Mucosa of rectum (tissue), 2 donors: ENCODE measurements around the gene TMEM231.
"Not testable (repeated sequence)": the region's sequence is repeated elsewhere in the genome, so short reads cannot be mapped to it uniquely, and the experiment has no call there.

Experiments
- H3K27ac ChIP-seq, 2 donors: one replicate each; pipeline ENCODE4 v1.7.0; 2013; ENCODE audit warnings: inconsistent platforms in 2 of 2, low read depth in 2 of 2, low read length in 2 of 2
- H3K27me3 ChIP-seq, 2 donors: one replicate each; pipeline ENCODE4 v1.7.0; 2013; ENCODE audit warnings: low read length in 2 of 2; ENCODE audit not compliant: control insufficient read depth in 2 of 2, insufficient read depth in 2 of 2
- H3K36me3 ChIP-seq, 2 donors: one replicate each; pipeline ENCODE4 v1.7.0; 2013; ENCODE audit warnings: low read length in 2 of 2; ENCODE audit not compliant: control insufficient read depth in 2 of 2, insufficient read depth in 2 of 2
- H3K4me1 ChIP-seq, 2 donors: one replicate each; pipeline ENCODE4 v1.7.0; 2013; ENCODE audit warnings: low read length in 2 of 2, mild to moderate bottlenecking in 1 of 2; ENCODE audit not compliant: control insufficient read depth in 2 of 2, insufficient read depth in 2 of 2
- H3K4me3 ChIP-seq, 2 donors: one replicate each; pipeline ENCODE4 v1.7.0; 2013; ENCODE audit warnings: low read length in 2 of 2
- H3K9ac ChIP-seq, 2 donors: one replicate each; pipeline ENCODE4 v1.7.0; 2013; ENCODE audit warnings: low read length in 2 of 2, low read depth in 1 of 2, mild to moderate bottlenecking in 1 of 2
- H3K9me3 ChIP-seq, 2 donors: one replicate each; pipeline ENCODE4 v1.7.0; 2013; ENCODE audit warnings: low read length in 2 of 2; ENCODE audit not compliant: control insufficient read depth in 2 of 2
- donor health status: healthy.
- donor health status: Normal muscosa, but diverticular disease.

TMEM231 gene, protein sequence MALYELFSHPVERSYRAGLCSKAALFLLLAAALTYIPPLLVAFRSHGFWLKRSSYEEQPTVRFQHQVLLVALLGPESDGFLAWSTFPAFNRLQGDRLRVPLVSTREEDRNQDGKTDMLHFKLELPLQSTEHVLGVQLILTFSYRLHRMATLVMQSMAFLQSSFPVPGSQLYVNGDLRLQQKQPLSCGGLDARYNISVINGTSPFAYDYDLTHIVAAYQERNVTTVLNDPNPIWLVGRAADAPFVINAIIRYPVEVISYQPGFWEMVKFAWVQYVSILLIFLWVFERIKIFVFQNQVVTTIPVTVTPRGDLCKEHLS

GRCh38 chr16:75555707-75556430 lies at the start of gene TMEM231:
Gene TMEM231 (minus strand): TSS chr16:75556252. CDS start chr16:75556209, 43 bp downstream.
- Histone ChIP-seq H3K36me3 (no peaks in the 10 kb centered on the region), H3K27ac (peak within 1 kb of the TSS; percentile 56 to 71), H3K27me3 (no peaks in the 10 kb centered on the region), H3K4me3 (peak within 1 kb of the TSS; percentile 75 to 80), H3K9me3 (no peaks in the 10 kb centered on the region), H3K4me1 (peaks cover 4 to 15% of the 10 kb centered on the region in 2 donors), H3K9ac (peak within 1 kb of the TSS; percentile 62 to 70)

GRCh38 chr16:75603241-75603640 lies 47.2 kb upstream of the TMEM231 start:
- Histone ChIP-seq H3K9me3 (no peaks in the 10 kb centered on the region), H3K4me3 (no peak overlapping the region), H3K36me3 (peaks cover 26 to 41% of the 10 kb centered on the region in 2 donors), H3K27ac (no peak overlapping the region), H3K27me3 (no peaks in the 10 kb centered on the region), H3K9ac (no peak overlapping the region), H3K4me1 (peaks cover 0 to 3% of the 10 kb centered on the region in 2 donors)

GRCh38 chr16:75599452-75600277 lies 43.6 kb upstream of the TMEM231 start:
- H3K4me1 ChIP-seq, result peaks cover 0 to 3% of the 10 kb centered on the region in 2 donors
- peaks cover 23 to 38% of the 10 kb centered on the region in 2 donors for H3K36me3 ChIP-seq
- no peak overlapping the region for H3K9ac ChIP-seq
- no peak overlapping the region for H3K27ac ChIP-seq
- no peaks in the 10 kb centered on the region for H3K9me3 ChIP-seq
- H3K27me3 ChIP-seq, result no peaks in the 10 kb centered on the region
- no peak overlapping the region for H3K4me3 ChIP-seq

GRCh38 chr16:75593825-75594820 lies 38.1 kb upstream of the TMEM231 start:
- H3K4me1 ChIP-seq, result no peaks in the 10 kb centered on the region
- H3K9ac ChIP-seq, result no peak overlapping the region
- no peaks in the 10 kb centered on the region for H3K9me3 ChIP-seq
- H3K27ac ChIP-seq, result no peak overlapping the region
- H3K4me3 ChIP-seq, result no peak overlapping the region
- peaks cover 0 to 9% of the 10 kb centered on the region in 2 donors for H3K36me3 ChIP-seq
- no peaks in the 10 kb centered on the region for H3K27me3 ChIP-seq

DNA sequence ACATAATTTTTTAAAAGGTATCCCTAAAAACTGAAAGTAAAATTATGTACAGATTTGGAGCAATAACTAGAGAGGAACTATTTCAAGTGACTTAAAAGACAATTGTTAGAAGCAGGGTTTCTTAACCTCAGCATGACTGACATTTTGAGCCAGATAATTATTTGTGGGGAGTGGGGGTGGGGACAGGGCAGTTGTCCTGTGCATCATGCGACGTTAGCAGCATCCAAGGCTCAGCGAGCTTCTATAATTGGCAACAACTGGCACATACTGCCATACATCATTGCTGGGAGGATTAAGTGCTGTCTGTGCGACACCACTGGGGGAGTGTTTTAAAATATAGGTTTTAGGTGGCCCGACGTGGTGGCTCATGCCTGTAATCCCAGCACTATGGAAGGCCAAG lies 37.3 kb upstream of the TMEM231 start:
- Histone ChIP-seq H3K27ac (no peak overlapping the region), H3K9me3 (no peaks in the 10 kb centered on the region)

DNA sequence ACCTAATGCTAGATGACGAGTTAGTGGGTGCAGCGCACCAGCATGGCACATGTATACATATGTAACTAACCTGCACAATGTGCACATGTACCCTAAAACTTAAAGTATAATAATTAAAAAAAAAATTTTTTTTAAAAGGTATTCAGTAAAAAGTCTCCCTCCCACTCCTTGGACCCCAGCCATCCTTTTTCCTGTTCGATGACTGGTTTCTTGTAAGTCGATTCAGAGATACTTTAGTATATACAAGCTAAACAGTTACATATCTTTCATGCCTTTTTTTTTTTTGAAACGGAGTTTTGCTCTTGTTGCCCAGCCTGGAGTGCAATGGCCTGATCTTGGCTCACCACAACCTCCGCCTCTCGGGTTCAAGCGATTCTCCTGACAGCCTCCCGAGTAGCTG lies 35.9 kb upstream of the TMEM231 start:
- H3K27me3 ChIP-seq, H3K4me1 ChIP-seq, H3K36me3 ChIP-seq, H3K4me3 ChIP-seq, H3K27ac ChIP-seq, H3K9ac ChIP-seq, H3K9me3 ChIP-seq: not testable (repeated sequence)

More for the DNA sequence above, 37.3 kb upstream of the TMEM231 start:
- Histone ChIP-seq H3K27me3 (no peaks in the 10 kb centered on the region), H3K9ac (no peak overlapping the region), H3K36me3 (peaks cover 0 to 9% of the 10 kb centered on the region in 2 donors), H3K4me3 (no peak overlapping the region), H3K4me1 (no peaks in the 10 kb centered on the region)

GRCh38 chr16:75590920-75591843 lies 35.1 kb upstream of the TMEM231 start:
- Histone ChIP-seq H3K9ac (no peak overlapping the region), H3K27ac (peak overlapping the region; percentile 29 to 62), H3K36me3 (no peaks in the 10 kb centered on the region), H3K4me1 (no peaks in the 10 kb centered on the region), H3K27me3 (no peaks in the 10 kb centered on the region), H3K4me3 (no peak overlapping the region), H3K9me3 (no peaks in the 10 kb centered on the region)

DNA sequence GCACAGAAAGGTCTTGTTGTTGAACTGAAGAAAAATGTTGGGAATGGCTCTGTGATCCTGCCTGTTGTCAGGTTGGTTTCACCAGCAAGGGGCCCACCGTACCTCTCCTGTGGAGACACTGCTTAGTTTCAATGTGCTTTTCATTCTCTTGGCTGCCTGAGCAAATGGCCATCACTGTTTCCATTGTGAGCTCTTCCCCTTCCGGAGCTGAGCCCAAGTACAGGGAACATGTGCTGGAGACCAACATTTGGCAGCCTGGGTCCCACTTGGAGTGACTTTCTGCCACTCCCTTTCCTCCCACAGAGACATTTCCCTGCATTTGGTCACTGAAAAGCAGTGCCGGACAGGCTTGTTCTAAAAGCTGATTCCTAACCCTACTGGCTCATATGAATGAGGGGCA lies 33.3 kb upstream of the TMEM231 start:
- no peaks in the 10 kb centered on the region for H3K4me1 ChIP-seq

More for the DNA sequence above, 33.3 kb upstream of the TMEM231 start:
- Histone ChIP-seq H3K9me3 (no peaks in the 10 kb centered on the region), H3K36me3 (no peaks in the 10 kb centered on the region), H3K4me3 (no peak overlapping the region), H3K9ac (no peak overlapping the region), H3K27me3 (no peaks in the 10 kb centered on the region), H3K27ac (peak overlapping the region in 1 of 2 donors; percentile 20)
